CD4-positive, alpha-beta T cell (primary cell): ENCODE results near the gene NFU1. TPM values are rescaled to one million over a fixed set of nuclear protein-coding genes. Genes with fewer than 3 reads are reported as not detected.
"Not testable (repeated sequence)": the region's sequence is repeated elsewhere in the genome, so short reads cannot be mapped to it uniquely, and the experiment has no call there.

Source experiments
- ATAC-seq: fragments of 200-7000 bp; cut with Tn5 transposase; one replicate; pipeline ENCODE4 v1.10.0; 2022; ENCODE audit warnings: mild to moderate bottlenecking; ENCODE audit not compliant: poor library complexity
- CTCF ChIA-PET: fragments of 350-600 bp; sonication (Branson Sonifier 250); formaldehyde crosslinking; loops from one replicate; lab custom pipeline; 2021; ENCODE audit warnings: antibody characterized with exemption, inconsistent platforms; lab: Charles Lee
- POLR2A ChIA-PET: fragments of 350-600 bp; sonication (Branson Sonifier 250); formaldehyde crosslinking; loops from one replicate; lab custom pipeline; 2021; ENCODE audit warnings: antibody characterized with exemption, inconsistent platforms; lab: Charles Lee
- DNase-seq, 14 experiments: peaks; one replicate each; pipeline ENCODE4 v3.0.0-alpha.2; 2013 to 2020; ENCODE audit warnings: mixed read lengths in 2 of 14
- H3K27ac ChIP-seq, 2 donors: one replicate each; pipeline versions ENCODE4 v1.5.1 to v1.7.0; 2013; ENCODE audit warnings: low read length in 2 of 2, low read depth in 1 of 2, mild to moderate bottlenecking in 1 of 2
- H3K27me3 ChIP-seq, 2 experiments: 1 replicate in 1 of 2; 2 replicates in 1 of 2; pipeline versions ENCODE4 v1.6.1 to v1.7.0; 2013; ENCODE audit warnings: low read length in 2 of 2, control low read depth in 1 of 2, mild to moderate bottlenecking in 1 of 2, moderate library complexity in 1 of 2; ENCODE audit not compliant: insufficient read depth in 2 of 2, control insufficient read depth in 1 of 2
- H3K36me3 ChIP-seq: one replicate; pipeline ENCODE4 v1.6.1; 2013; ENCODE audit warnings: low read length, control low read depth; ENCODE audit not compliant: insufficient read depth
- H3K4me1 ChIP-seq: one replicate; pipeline ENCODE4 v1.6.1; 2013; ENCODE audit warnings: low read length, control low read depth; ENCODE audit not compliant: insufficient read depth
- H3K4me3 ChIP-seq: one replicate; pipeline ENCODE4 v1.5.1; 2013; ENCODE audit warnings: mild to moderate bottlenecking, low read length, moderate library complexity
- H3K9me3 ChIP-seq, 2 experiments: 1 replicate in 1 of 2; 2 replicates in 1 of 2; pipeline versions ENCODE4 v1.6.1 to v1.7.0; 2013; ENCODE audit warnings: low read length in 2 of 2, mild to moderate bottlenecking in 2 of 2, control low read depth in 1 of 2, moderate library complexity in 1 of 2; ENCODE audit not compliant: control insufficient read depth in 1 of 2, insufficient read depth in 1 of 2
- H3K27ac Mint-ChIP-seq: one replicate; pipeline ENCODE4 v1.8.0; 2020; ENCODE audit warnings: mixed read lengths
- H3K27me3 Mint-ChIP-seq: one replicate; pipeline ENCODE4 v1.8.0; 2021; ENCODE audit warnings: mixed read lengths
- H3K36me3 Mint-ChIP-seq: one replicate; pipeline ENCODE4 v1.8.0; 2021; ENCODE audit warnings: low read depth, mixed read lengths
- H3K4me1 Mint-ChIP-seq: one replicate; pipeline ENCODE4 v1.8.0; 2021; ENCODE audit warnings: low read depth, mixed read lengths
- H3K4me3 Mint-ChIP-seq: one replicate; pipeline ENCODE4 v1.8.0; 2020; ENCODE audit warnings: mild to moderate bottlenecking, mixed read lengths
- H3K9me3 Mint-ChIP-seq: one replicate; pipeline ENCODE4 v1.8.0; 2020; ENCODE audit warnings: mixed read lengths
- CTCF ChIP-seq: fragments of 200-600 bp; IDR thresholded peaks from one replicate; pipeline ENCODE4 v1.8.0; 2022; ENCODE audit warnings: antibody characterized with exemption, mild to moderate bottlenecking
- intact Hi-C, 2 experiments: fragments of 100-400 bp; cut with DNase I in 1 of 2; cut with micrococcal nuclease in 1 of 2; formaldehyde crosslinking; loops; one replicate each; pipeline versions ENCODE4 v1.15.1 to v1.9.0; 2023 to 2025; cut with DNase I, micrococcal nuclease
- total RNA-seq, 174 experiments: library from RNA in 2 of 174; stranded (reverse) in 2 of 174; gene quantifications; one replicate each; pipeline ENCODE4 v1.2.3 and lab custom pipeline; 2021 to 2026

The NFU1 gene
- total RNA-seq, 2 experiments from 2014 or later = 18.5 to 22.2 TPM

DNA sequence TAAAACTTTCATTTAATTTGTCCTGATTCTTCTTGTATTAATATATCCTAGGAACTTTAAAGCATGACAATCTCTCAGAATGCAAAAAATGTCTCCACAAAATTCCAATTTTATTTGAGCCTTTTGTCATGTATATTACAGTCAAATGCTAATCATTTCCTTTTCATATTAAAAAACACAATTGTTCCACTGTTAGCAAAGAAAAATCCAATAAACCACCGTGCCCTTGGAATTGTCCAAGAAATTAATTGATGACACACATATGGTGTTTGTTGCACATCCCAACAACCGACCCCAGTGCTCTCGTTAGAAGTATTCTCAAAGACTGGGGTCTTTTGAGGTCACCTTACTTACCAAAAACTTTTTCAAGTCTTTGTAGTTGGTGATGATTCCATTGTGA, 78.3 kb downstream of the NFU1 start:
- no peaks in the 10 kb centered on the region for H3K9me3 Mint-ChIP-seq
- TF ChIP-seq CTCF = no peak
- no peaks in the 10 kb centered on the region for H3K27me3 ChIP-seq
- intact Hi-C loops = no loop called here
- no peaks in the 10 kb centered on the region for H3K9me3 ChIP-seq
- no peaks in the 10 kb centered on the region for H3K4me1 Mint-ChIP-seq
- H3K27ac Mint-ChIP-seq = no peak overlapping the region
- no peak overlapping the region for H3K4me3 ChIP-seq
- ChIA-PET CTCF (no interaction called here), POLR2A (no interaction called here)
- ATAC-seq (no peak), DNase-seq (no peak)
- no peak overlapping the region for H3K4me3 Mint-ChIP-seq
- H3K36me3 ChIP-seq = peaks cover 90% of the 10 kb centered on the region
- H3K4me1 ChIP-seq = no peaks in the 10 kb centered on the region
- peaks cover 90% of the 10 kb centered on the region for H3K36me3 Mint-ChIP-seq
- H3K27ac ChIP-seq = no peak overlapping the region
- no peaks in the 10 kb centered on the region for H3K27me3 Mint-ChIP-seq

DNA sequence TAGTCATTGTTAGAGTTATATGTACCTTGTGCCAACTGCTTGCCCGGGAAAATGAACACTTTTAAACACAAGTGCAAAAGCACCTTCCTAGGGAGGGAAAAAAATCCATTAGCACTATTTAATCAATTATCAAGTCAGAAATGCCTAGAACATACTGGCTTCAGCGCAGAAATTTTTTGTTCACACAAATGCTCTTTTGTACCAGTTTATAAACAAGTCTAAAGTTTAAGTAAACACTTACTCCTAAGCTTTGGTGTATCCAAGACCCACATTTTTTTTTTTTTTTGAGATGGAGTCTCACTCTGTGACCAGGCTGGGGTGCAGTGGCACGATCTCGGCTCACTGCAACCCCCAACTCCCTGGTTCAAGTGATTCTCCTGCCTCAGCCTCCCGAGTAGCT, 80.8 kb downstream of the NFU1 start:
- Mint-ChIP-seq H3K27me3 (no peaks in the 10 kb centered on the region), H3K27ac (no peak overlapping the region), H3K9me3 (no peaks in the 10 kb centered on the region), H3K4me1 (no peaks in the 10 kb centered on the region), H3K4me3 (no peak overlapping the region), H3K36me3 (peaks cover 82% of the 10 kb centered on the region)
- H3K36me3 ChIP-seq = peaks cover 81% of the 10 kb centered on the region
- ChIA-PET POLR2A (interaction anchor here (0.7 kb wide), 1 partner anchor 8 kb away, joined by 4 read pairs; no protein-coding TSS in a partner anchor), CTCF (no interaction called here)
- no peaks in the 10 kb centered on the region for H3K27me3 ChIP-seq
- intact Hi-C loops = no loop called here
- no peak for TF ChIP-seq CTCF
- no peak for DNase-seq
- H3K27ac ChIP-seq = no peak overlapping the region
- H3K4me1 ChIP-seq = no peaks in the 10 kb centered on the region
- H3K9me3 ChIP-seq = no peaks in the 10 kb centered on the region
- no peak for ATAC-seq
- no peak overlapping the region for H3K4me3 ChIP-seq

DNA sequence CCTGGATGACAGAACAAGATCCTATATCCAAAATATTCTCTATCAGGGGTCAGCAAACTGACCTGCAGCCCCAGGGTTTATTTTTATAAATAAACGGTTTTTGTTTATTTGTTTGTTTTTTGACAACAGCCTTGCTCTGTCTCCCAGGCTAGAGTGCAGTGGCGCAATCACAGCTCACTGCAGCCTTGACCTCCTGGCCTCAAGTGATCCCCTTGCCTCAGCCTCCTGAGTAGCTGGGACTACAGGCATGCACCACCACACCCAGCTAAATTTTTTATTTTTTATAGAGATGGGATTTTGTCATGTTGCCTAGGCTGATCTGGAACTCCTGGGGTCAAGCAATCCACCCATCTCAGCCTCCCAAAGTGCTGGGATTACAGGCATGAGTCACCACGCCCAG, 82.3 kb downstream of the NFU1 start:
- H3K9me3 ChIP-seq, intact Hi-C loops, POLR2A ChIA-PET, H3K4me1 ChIP-seq, H3K27ac Mint-ChIP-seq, H3K9me3 Mint-ChIP-seq, H3K4me1 Mint-ChIP-seq, ATAC-seq, H3K27ac ChIP-seq, DNase-seq, H3K27me3 ChIP-seq, CTCF ChIA-PET, H3K27me3 Mint-ChIP-seq, H3K4me3 ChIP-seq, H3K4me3 Mint-ChIP-seq: not testable (repeated sequence)
- peaks cover 81% of the 10 kb centered on the region for H3K36me3 Mint-ChIP-seq
- H3K36me3 ChIP-seq = peaks cover 74% of the 10 kb centered on the region

GRCh38 chr2:69353360-69353759, 83.9 kb downstream of the NFU1 start:
- no peaks in the 10 kb centered on the region for H3K27me3 Mint-ChIP-seq
- no peaks in the 10 kb centered on the region for H3K9me3 ChIP-seq
- CTCF ChIA-PET = no interaction called here
- H3K9me3 Mint-ChIP-seq = no peaks in the 10 kb centered on the region
- H3K36me3 Mint-ChIP-seq = peaks cover 82% of the 10 kb centered on the region
- H3K27ac ChIP-seq = no peak overlapping the region
- no peak for TF ChIP-seq CTCF
- peaks cover 74% of the 10 kb centered on the region for H3K36me3 ChIP-seq
- H3K4me3 Mint-ChIP-seq = no peak overlapping the region
- intact Hi-C loops = no loop called here
- ATAC-seq = no peak
- no peaks in the 10 kb centered on the region for H3K4me1 Mint-ChIP-seq
- no peaks in the 10 kb centered on the region for H3K27me3 ChIP-seq
- no peak for DNase-seq
- H3K4me1 ChIP-seq = no peaks in the 10 kb centered on the region
- POLR2A ChIA-PET = no interaction called here
- no peak overlapping the region for H3K4me3 ChIP-seq
- H3K27ac Mint-ChIP-seq = no peak overlapping the region
